BE2C (cell line): Measurements from ENCODE around the gene KLC1.

ENCODE experiments used
- DNase-seq: peaks from one replicate; pipeline ENCODE4 v3.0.0-alpha.2; 2020
- H3K27me3 ChIP-seq: fragments of 250-450 bp; sonication (Bioruptor Pico); 2 replicates; pipeline ENCODE4 v1.5.1; 2020; ENCODE audit warnings: mild to moderate bottlenecking
- H3K36me3 ChIP-seq: fragments of 250-450 bp; sonication (Bioruptor Pico); 2 replicates; pipeline ENCODE4 v1.5.1; 2020; ENCODE audit warnings: mild to moderate bottlenecking
- H3K4me1 ChIP-seq: fragments of 250-450 bp; sonication (Bioruptor Pico); 2 replicates; pipeline ENCODE4 v1.5.1; 2020
- H3K4me3 ChIP-seq: 2 replicates; pipeline ENCODE4 v1.5.1; 2011; ENCODE audit warnings: low read depth, low read length
- H3K9me3 ChIP-seq: fragments of 250-450 bp; sonication (Bioruptor Pico); 2 replicates; pipeline ENCODE4 v1.5.1; 2020
- TF ChIP-seq, protein P1 (sequence below): IDR thresholded peaks from 2 replicates; pipeline ENCODE4 v1.5.1; 2012; ENCODE audit warnings: mild to moderate bottlenecking, low read depth, low read length

The KLC1 gene

DNA sequence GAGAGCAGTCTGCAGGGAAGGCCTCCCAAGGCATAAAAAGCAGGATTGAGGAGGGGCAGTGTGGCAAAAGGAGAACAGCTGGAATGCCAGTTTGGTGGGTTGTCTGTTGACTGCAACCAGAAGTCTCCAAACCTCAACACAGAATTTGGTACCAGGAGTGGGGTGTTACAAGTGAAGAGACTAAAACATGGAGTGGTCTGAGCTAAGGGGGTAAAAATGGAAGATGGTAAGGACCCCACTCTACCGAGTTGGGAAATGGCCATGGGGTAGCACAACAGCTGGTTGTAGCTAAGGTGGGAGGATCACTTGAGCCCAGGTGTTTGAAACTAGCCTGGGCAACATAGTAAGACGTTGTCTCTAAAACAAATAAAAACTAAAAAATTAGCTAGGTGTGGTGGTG lies 17.8 kb upstream of the KLC1 start:
- DNase-seq, result no peak
- H3K4me3 ChIP-seq, result no peak overlapping the region
- H3K4me1 ChIP-seq, result peaks cover 6% of the 10 kb centered on the region; the same call in 1 of the 2 replicates
- H3K9me3 ChIP-seq, result peaks cover 3% of the 10 kb centered on the region; the same call in 1 of the 2 replicates
- TF ChIP-seq, protein P1, sequence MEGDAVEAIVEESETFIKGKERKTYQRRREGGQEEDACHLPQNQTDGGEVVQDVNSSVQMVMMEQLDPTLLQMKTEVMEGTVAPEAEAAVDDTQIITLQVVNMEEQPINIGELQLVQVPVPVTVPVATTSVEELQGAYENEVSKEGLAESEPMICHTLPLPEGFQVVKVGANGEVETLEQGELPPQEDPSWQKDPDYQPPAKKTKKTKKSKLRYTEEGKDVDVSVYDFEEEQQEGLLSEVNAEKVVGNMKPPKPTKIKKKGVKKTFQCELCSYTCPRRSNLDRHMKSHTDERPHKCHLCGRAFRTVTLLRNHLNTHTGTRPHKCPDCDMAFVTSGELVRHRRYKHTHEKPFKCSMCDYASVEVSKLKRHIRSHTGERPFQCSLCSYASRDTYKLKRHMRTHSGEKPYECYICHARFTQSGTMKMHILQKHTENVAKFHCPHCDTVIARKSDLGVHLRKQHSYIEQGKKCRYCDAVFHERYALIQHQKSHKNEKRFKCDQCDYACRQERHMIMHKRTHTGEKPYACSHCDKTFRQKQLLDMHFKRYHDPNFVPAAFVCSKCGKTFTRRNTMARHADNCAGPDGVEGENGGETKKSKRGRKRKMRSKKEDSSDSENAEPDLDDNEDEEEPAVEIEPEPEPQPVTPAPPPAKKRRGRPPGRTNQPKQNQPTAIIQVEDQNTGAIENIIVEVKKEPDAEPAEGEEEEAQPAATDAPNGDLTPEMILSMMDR, result no peak
- no peaks in the 10 kb centered on the region for H3K36me3 ChIP-seq
- H3K27me3 ChIP-seq, result no peaks in the 10 kb centered on the region

DNA sequence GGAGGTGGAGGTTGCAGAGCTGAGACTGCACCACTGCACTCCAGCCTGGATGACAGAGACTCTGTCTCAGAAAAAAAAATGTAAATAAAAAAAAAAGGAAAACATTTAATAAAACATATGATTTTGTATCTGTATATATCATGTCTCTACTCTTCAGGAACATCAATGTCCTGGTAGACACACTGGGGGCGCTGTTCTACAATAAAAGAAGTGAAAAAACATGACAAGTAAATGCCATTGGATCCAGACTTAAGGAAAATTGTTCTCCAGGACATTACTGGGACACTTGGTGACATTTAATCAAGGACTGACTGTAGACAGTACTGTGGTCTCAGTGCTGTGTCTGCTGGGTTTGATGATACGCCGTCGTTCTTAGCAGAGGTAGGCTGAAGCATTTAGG lies 15.5 kb upstream of the KLC1 start:
- no peak overlapping the region for H3K4me3 ChIP-seq
- TF ChIP-seq, protein P1, result peak; percentile 51
- no peaks in the 10 kb centered on the region for H3K27me3 ChIP-seq
- no peaks in the 10 kb centered on the region for H3K4me1 ChIP-seq
- H3K9me3 ChIP-seq, result peaks cover 3% of the 10 kb centered on the region; the same call in 1 of the 2 replicates
- DNase-seq, result peak; percentile 33
- H3K36me3 ChIP-seq, result no peaks in the 10 kb centered on the region

DNA sequence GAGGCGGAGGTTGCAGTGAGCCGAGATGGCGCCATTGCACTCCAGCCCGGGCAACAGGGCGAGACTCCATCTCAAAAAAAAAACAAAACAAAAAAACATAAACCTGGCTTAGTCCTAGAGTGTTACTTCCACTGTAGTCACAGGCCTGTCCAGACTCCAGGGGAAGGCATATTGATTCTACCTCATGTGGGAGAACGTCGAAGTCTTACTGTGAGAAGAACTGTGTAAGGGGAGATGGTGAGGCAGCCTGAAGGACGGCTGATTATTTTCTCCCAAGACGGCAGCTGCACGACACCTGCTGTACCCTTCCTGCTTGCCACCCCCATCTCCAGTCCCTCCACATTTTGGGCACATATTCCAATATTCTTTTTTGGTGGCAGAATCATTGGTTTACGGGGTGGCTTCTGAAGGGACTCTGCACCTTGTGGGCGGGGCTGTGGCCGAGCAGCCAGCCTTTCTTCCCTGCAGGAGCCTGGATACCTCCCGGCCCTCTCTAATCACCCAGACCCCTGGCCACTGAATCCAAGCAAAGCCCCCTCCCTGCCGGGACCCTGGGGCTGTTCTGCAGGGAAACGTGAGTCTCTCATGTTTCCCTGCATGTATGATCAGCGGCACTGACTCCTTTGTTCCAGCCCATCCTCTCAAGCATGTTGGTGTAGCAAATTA lies 12.2 kb upstream of the KLC1 start:
- Histone ChIP-seq H3K4me1 (no peaks in the 10 kb centered on the region), H3K36me3 (no peaks in the 10 kb centered on the region), H3K27me3 (no peaks in the 10 kb centered on the region), H3K4me3 (no peak overlapping the region), H3K9me3 (no peaks in the 10 kb centered on the region)
- TF ChIP-seq, protein P1, result no peak
- no peak for DNase-seq

DNA sequence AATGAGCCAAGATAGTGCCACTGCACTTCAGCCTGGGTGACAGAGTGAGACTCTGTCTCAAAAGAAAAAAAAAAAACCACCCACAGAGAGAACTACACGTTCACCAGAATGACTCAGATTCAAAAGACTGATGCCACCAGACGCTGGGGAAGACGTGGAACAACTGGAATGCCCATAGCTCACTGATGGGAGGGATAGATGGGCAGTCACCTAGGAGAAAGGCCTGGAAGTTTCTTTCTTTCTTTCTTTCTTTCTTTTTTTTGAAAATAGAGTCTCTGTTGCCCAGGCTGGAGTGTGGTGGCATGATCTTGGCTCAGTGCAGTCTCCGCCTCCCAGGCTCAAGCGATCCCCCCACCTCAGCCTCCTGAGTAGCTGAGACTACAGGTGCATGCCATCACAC lies 10.0 kb upstream of the KLC1 start:
- Histone ChIP-seq H3K9me3 (no peaks in the 10 kb centered on the region), H3K4me3 (no peak overlapping the region), H3K36me3 (no peaks in the 10 kb centered on the region), H3K4me1 (0 out of 2 replicates have a peak, but pooled peaks cover 2% of the 10 kb centered on the region), H3K27me3 (no peaks in the 10 kb centered on the region)
- DNase-seq, result no peak
- TF ChIP-seq, protein P1, result no peak

DNA sequence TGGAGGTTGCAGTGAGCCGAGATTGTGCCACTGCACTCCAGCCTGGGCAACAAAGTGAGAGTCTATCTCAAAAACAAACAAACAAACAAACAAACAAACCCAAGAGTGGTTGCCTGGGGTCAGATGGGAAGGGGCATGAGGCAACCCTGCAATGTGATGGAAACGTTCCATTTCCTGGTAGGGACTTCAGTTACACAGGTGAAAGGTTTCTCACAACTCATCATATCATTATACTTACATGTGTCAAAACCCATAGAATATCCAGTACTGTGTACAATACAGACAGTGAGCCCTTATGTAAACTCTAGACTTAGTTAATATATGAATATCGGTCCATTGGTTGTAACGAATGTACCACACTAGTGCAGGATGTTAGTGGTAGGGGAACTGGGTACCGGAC lies 7.2 kb upstream of the KLC1 start:
- no peaks in the 10 kb centered on the region for H3K27me3 ChIP-seq
- H3K4me3 ChIP-seq, result no peak overlapping the region
- TF ChIP-seq, protein P1, result no peak
- H3K9me3 ChIP-seq, result no peaks in the 10 kb centered on the region
- peaks cover 7% of the 10 kb centered on the region; the same call in 1 of the 2 replicates for H3K4me1 ChIP-seq
- DNase-seq, result no peak
- H3K36me3 ChIP-seq, result no peaks in the 10 kb centered on the region

DNA sequence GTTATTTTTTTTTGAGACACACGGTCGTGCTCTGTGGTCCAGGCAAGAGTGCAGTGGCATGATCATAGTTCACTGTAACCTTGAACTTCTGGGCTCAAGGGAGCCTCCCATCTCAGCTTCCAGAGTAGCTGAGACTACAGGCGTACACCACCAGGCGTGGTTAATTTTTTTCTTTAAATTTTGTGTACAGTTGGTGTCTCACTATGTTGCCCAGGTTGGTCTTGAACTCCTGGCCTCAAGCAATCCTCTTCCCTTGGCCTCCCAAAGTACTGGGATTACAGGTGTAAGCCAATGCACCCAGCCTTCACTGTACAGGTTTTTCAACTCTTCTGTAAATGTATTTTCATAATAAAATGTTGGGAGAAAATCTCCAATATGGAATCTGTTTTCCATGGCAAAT lies 5.7 kb upstream of the KLC1 start:
- peaks cover 11% of the 10 kb centered on the region; the same call in 1 of the 2 replicates for H3K4me1 ChIP-seq
- H3K36me3 ChIP-seq, result no peaks in the 10 kb centered on the region
- DNase-seq, result no peak
- no peak overlapping the region for H3K4me3 ChIP-seq
- TF ChIP-seq, protein P1, result no peak
- no peaks in the 10 kb centered on the region for H3K27me3 ChIP-seq
- H3K9me3 ChIP-seq, result no peaks in the 10 kb centered on the region
